Activated CD4-positive, alpha-beta T cell treated with anti-CD3 and anti-CD28 coated beads, Interleukin-2, amount 50 U/mL, for 48 hours (primary cell): ENCODE results near the gene PPP2R2B.
"Not testable (repeated sequence)": the region's sequence is repeated elsewhere in the genome, so short reads cannot be mapped to it uniquely, and the experiment has no call there.

Source experiments
- DNase-seq, 2 experiments: peaks; one replicate each; pipeline ENCODE4 v3.0.0-alpha.2; 2020

Gene PPP2R2B

GRCh38 chr5:146642410-146642809 lies 236.1 kb downstream of the PPP2R2B start:
- DNase-seq, result no peak

- DNase-seq, result no peak
Measured at GRCh38 chr5:146641941-146642340, 236.6 kb downstream of the PPP2R2B start.

- no peak for DNase-seq
Measured at GRCh38 chr5:146640285-146640896, 238.2 kb downstream of the PPP2R2B start.

- no peak for DNase-seq
Measured at GRCh38 chr5:146635443-146635842, 243.1 kb downstream of the PPP2R2B start.

- DNase-seq, result no peak
Measured at GRCh38 chr5:146633323-146633764, 245.2 kb downstream of the PPP2R2B start.

GRCh38 chr5:146632620-146633322 lies 245.8 kb downstream of the PPP2R2B start:
- no peak for DNase-seq

GRCh38 chr5:146630472-146630871 lies 248.1 kb downstream of the PPP2R2B start:
- DNase-seq, result no peak

GRCh38 chr5:146628950-146629349 lies 249.6 kb downstream of the PPP2R2B start:
- DNase-seq, result no peak

- DNase-seq, result no peak
Measured at GRCh38 chr5:146626936-146627335, 251.6 kb downstream of the PPP2R2B start.

- DNase-seq, result no peak
Measured at GRCh38 chr5:146624179-146624578, 254.4 kb downstream of the PPP2R2B start.

GRCh38 chr5:146623666-146624065 lies 254.9 kb downstream of the PPP2R2B start:
- DNase-seq, result no peak

GRCh38 chr5:146623009-146623408 lies 255.5 kb downstream of the PPP2R2B start:
- no peak for DNase-seq

GRCh38 chr5:146622391-146622790 lies 256.2 kb downstream of the PPP2R2B start:
- DNase-seq, result no peak

- no peak for DNase-seq
Measured at GRCh38 chr5:146620669-146621051, 257.9 kb downstream of the PPP2R2B start.

- no peak for DNase-seq
Measured at GRCh38 chr5:146620031-146620668, 258.4 kb downstream of the PPP2R2B start.

GRCh38 chr5:146618434-146618833 lies 260.1 kb downstream of the PPP2R2B start:
- DNase-seq, result no peak

GRCh38 chr5:146609731-146610130 lies 268.8 kb downstream of the PPP2R2B start:
- DNase-seq, result not testable (repeated sequence)

- no peak for DNase-seq
Measured at GRCh38 chr5:146607659-146608332, 270.8 kb downstream of the PPP2R2B start.

GRCh38 chr5:146606893-146607292 lies 271.7 kb downstream of the PPP2R2B start:
- DNase-seq, result no peak

GRCh38 chr5:146600376-146600775 lies 278.2 kb downstream of the PPP2R2B start:
- no peak for DNase-seq

- DNase-seq, result no peak
Measured at GRCh38 chr5:146599261-146599660, 279.3 kb downstream of the PPP2R2B start.

- DNase-seq, result no peak
Measured at GRCh38 chr5:146595088-146595487, 283.5 kb downstream of the PPP2R2B start.

- DNase-seq, result no peak
Measured at GRCh38 chr5:146592352-146592751, 286.2 kb downstream of the PPP2R2B start.

GRCh38 chr5:146589028-146589345 lies 289.6 kb downstream of the PPP2R2B start:
- DNase-seq, result no peak
